ENCODE measurements around the gene PSMC4.

The PSMC4 gene

GRCh38 chr19:39939556-39939955 is 31.4 kb upstream of the PSMC4 start:
- H3K4me1 ChIP-seq (ENCODE audit: control insufficient read depth in 1 of 2, insufficient read depth in 1 of 2, low read depth in 1 of 2, low read length in 1 of 2), result peaks cover 23 to 63% of the 10 kb centered on the region in 2 experiments

DNA sequence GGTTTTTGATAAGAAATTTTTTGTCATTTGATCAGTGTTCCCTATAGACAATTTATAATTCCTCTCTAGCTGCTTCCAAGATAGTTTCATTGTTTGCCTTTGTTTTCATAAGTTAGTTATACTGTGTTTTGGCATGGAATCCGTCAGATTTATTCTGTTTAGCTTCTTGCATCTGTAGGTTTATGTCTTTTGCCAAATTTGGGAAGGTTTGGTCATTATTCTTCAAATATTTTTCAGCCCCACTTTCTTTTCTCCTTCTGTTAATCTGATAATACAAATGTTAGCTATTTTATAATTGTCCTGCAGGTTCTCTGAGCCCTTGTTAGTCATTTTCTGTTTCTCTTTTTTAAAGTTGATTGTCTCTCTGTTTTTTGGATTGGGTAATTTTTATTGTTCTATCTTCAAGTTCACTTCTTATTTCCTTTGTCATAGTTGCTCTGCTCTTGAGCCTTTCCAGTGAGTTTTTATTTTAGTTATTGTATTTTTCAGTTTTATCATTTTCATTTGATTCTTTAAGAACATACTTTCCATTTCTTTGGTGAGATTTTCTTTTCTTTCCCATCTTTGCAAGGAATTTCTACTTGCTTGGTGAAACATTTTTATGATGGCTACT is 30.6 kb upstream of the PSMC4 start:
- Histone ChIP-seq H3K27ac (no peak overlapping the region), H3K4me3 (ENCODE audit: low read depth in 1 of 2, low read length in 1 of 2) (no peak overlapping the region), H3K27me3 (peaks cover 53% of the 10 kb centered on the region), H3K9me3 (no peaks in the 10 kb centered on the region), H3K4me1 (ENCODE audit: control insufficient read depth in 1 of 2, insufficient read depth in 1 of 2, low read depth in 1 of 2, low read length in 1 of 2) (peaks cover 23 to 63% of the 10 kb centered on the region in 2 experiments), H3K36me3 (no peaks in the 10 kb centered on the region)
- TF ChIP-seq CTCF (IDR thresholded peaks at IDR 0.05), result no peak

More at GRCh38 chr19:39939556-39939955, 31.4 kb upstream of the PSMC4 start:
- H3K36me3 ChIP-seq, result no peaks in the 10 kb centered on the region
- no peak for TF ChIP-seq CTCF (IDR thresholded peaks at IDR 0.05)
- H3K27ac ChIP-seq, result no peak overlapping the region
- H3K9me3 ChIP-seq, result no peaks in the 10 kb centered on the region
- no peak overlapping the region for H3K4me3 ChIP-seq (ENCODE audit: low read depth in 1 of 2, low read length in 1 of 2)
- H3K27me3 ChIP-seq, result peaks cover 53% of the 10 kb centered on the region

GRCh38 chr19:39941151-39941550 is 29.8 kb upstream of the PSMC4 start:
- H3K36me3 ChIP-seq, result no peaks in the 10 kb centered on the region
- no peak for TF ChIP-seq CTCF (IDR thresholded peaks at IDR 0.05)
- H3K4me3 ChIP-seq (ENCODE audit: low read depth in 1 of 2, low read length in 1 of 2), result peak overlapping the region in 1 of 2 experiments; percentile 51
- H3K27me3 ChIP-seq, result peaks cover 53% of the 10 kb centered on the region
- no peaks in the 10 kb centered on the region for H3K9me3 ChIP-seq
- H3K4me1 ChIP-seq (ENCODE audit: control insufficient read depth in 1 of 2, insufficient read depth in 1 of 2, low read depth in 1 of 2, low read length in 1 of 2), result peaks cover 23 to 67% of the 10 kb centered on the region in 2 experiments
- peak overlapping the region; percentile 65 for H3K27ac ChIP-seq

GRCh38 chr19:39941615-39942365 is 29.2 kb upstream of the PSMC4 start:
- peaks cover 23 to 74% of the 10 kb centered on the region in 2 experiments for H3K4me1 ChIP-seq (ENCODE audit: control insufficient read depth in 1 of 2, insufficient read depth in 1 of 2, low read depth in 1 of 2, low read length in 1 of 2)
- H3K27ac ChIP-seq, result peak overlapping the region; percentile 65
- TF ChIP-seq CTCF (IDR thresholded peaks at IDR 0.05), result no peak
- no peaks in the 10 kb centered on the region for H3K36me3 ChIP-seq
- H3K9me3 ChIP-seq, result no peaks in the 10 kb centered on the region
- peak overlapping the region in 1 of 2 experiments; percentile 51 for H3K4me3 ChIP-seq (ENCODE audit: low read depth in 1 of 2, low read length in 1 of 2)
- H3K27me3 ChIP-seq, result peaks cover 53% of the 10 kb centered on the region

DNA sequence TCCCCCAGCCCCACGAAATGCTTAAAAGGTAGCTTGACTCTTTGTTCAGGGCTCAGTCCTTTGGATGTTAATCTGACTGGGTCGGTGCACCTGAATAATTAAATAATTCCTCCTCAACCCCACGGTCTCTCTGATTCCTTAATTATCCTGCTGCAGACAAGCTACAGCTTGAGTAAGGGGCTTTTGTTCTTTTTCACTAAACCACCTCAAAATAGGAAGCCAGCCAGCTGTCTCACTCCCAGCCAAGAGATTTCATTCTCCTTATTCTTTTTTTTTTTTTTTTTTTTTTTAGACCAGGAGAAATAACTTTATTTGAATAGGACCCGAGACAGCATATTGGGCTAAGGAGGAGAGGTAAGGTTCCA is 28.6 kb upstream of the PSMC4 start:
- Histone ChIP-seq H3K27me3 (peaks cover 53% of the 10 kb centered on the region), H3K27ac (peak overlapping the region; percentile 65), H3K4me3 (ENCODE audit: low read depth in 1 of 2, low read length in 1 of 2) (peak overlapping the region in 1 of 2 experiments; percentile 51), H3K9me3 (no peaks in the 10 kb centered on the region), H3K36me3 (no peaks in the 10 kb centered on the region), H3K4me1 (ENCODE audit: control insufficient read depth in 1 of 2, insufficient read depth in 1 of 2, low read depth in 1 of 2, low read length in 1 of 2) (peaks cover 23 to 72% of the 10 kb centered on the region in 2 experiments)
- no peak for TF ChIP-seq CTCF (IDR thresholded peaks at IDR 0.05)

Measured in neutrophil (primary cell).